Mesendoderm (in vitro differentiated cells): Measurements from ENCODE around the gene PRR23C. TPM values are rescaled to one million over a fixed set of nuclear protein-coding genes. Genes with fewer than 3 reads are reported as not detected.

ENCODE experiments used
- DNase-seq: peaks from one replicate; pipeline ENCODE4 v3.0.0; 2013
- H2AK5ac ChIP-seq: 2 replicates; pipeline ENCODE4 v1.6.1; 2013; ENCODE audit warnings: low read length, inconsistent platforms
- H2BK120ac ChIP-seq: 2 replicates; pipeline ENCODE4 v1.6.1; 2013; ENCODE audit warnings: low read depth, mild to moderate bottlenecking, low read length, moderate library complexity, mixed read lengths
- H2BK15ac ChIP-seq: replicated peaks from 2 replicates; pipeline ENCODE4 v1.6.1; 2013; ENCODE audit warnings: low read depth, mild to moderate bottlenecking, moderate library complexity
- H2BK5ac ChIP-seq: 2 replicates; pipeline ENCODE4 v1.6.1; 2013; ENCODE audit warnings: low read length, inconsistent platforms
- H3K18ac ChIP-seq: 2 replicates; pipeline ENCODE4 v1.6.1; 2013; ENCODE audit warnings: mild to moderate bottlenecking, low read length, mixed read lengths
- H3K23ac ChIP-seq: one replicate; pipeline ENCODE4 v1.6.1; 2013; ENCODE audit warnings: low read length
- H3K27ac ChIP-seq: 2 replicates; pipeline ENCODE4 v1.5.1; 2013; ENCODE audit warnings: low read depth, mild to moderate bottlenecking, inconsistent platforms, low read length, moderate library complexity
- H3K27me3 ChIP-seq: 2 replicates; pipeline ENCODE4 v1.6.1; 2013; ENCODE audit warnings: low read length, control low read depth, mild to moderate bottlenecking, inconsistent platforms; ENCODE audit not compliant: insufficient read depth, poor library complexity
- H3K36me3 ChIP-seq: 2 replicates; pipeline ENCODE4 v1.6.1; 2013; ENCODE audit warnings: low read length, inconsistent platforms; ENCODE audit not compliant: control insufficient read depth, insufficient read depth
- H3K4ac ChIP-seq: one replicate; pipeline ENCODE4 v1.6.1; 2013; ENCODE audit warnings: low read depth, mild to moderate bottlenecking, low read length, moderate library complexity
- H3K4me1 ChIP-seq: 2 replicates; pipeline ENCODE4 v1.6.1; 2013; ENCODE audit warnings: low read depth, low read length, inconsistent platforms; ENCODE audit not compliant: control insufficient read depth
- H3K4me2 ChIP-seq: 2 replicates; pipeline ENCODE4 v1.6.1; 2013; ENCODE audit warnings: low read length
- H3K4me3 ChIP-seq: 2 replicates; pipeline ENCODE4 v1.5.1; 2013; ENCODE audit warnings: mild to moderate bottlenecking, low read length
- H3K56ac ChIP-seq: one replicate; pipeline ENCODE4 v1.6.1; 2013; ENCODE audit warnings: low read length
- H3K79me1 ChIP-seq: 2 replicates; pipeline ENCODE4 v1.6.1; 2013; ENCODE audit warnings: low read length, inconsistent platforms
- H3K79me2 ChIP-seq: 2 replicates; pipeline ENCODE4 v1.6.1; 2013; ENCODE audit warnings: mild to moderate bottlenecking, low read length; ENCODE audit not compliant: control insufficient read depth, insufficient read depth
- H3K9ac ChIP-seq: 2 replicates; pipeline ENCODE4 v1.6.1; 2013; ENCODE audit warnings: low read length, inconsistent platforms
- H4K5ac ChIP-seq: one replicate; pipeline ENCODE4 v1.6.1; 2013; ENCODE audit warnings: low read length
- H4K8ac ChIP-seq: one replicate; pipeline ENCODE4 v1.6.1; 2013; ENCODE audit warnings: low read depth, mild to moderate bottlenecking, control low read depth, low read length, moderate library complexity
- WGBS: extraction: QIAGEN DNeasy Blood & Tissue Kit; methylation state at CpG from one replicate; pipeline ENCODE4 v1.1.7; 2013; ENCODE audit warnings: low lambda C conversion rate, missing lambda C conversion rate; ENCODE audit not compliant: insufficient coverage; ENCODE audit errors: extremely low coverage; 5-methylcytosine and 5-hydroxymethylcytosine counted together
- polyA plus RNA-seq, 2 experiments: library from polyadenylated mRNA; stranded (reverse); fragments of 200-250 nt; gene quantifications; one replicate each; pipeline ENCODE4 v1.2.3, GENCODE V29; 2013

Gene PRR23C
- not detected for polyA plus RNA-seq (2013, experiment 1 of 2)
- polyA plus RNA-seq (2013, experiment 2 of 2) = not detected

DNA sequence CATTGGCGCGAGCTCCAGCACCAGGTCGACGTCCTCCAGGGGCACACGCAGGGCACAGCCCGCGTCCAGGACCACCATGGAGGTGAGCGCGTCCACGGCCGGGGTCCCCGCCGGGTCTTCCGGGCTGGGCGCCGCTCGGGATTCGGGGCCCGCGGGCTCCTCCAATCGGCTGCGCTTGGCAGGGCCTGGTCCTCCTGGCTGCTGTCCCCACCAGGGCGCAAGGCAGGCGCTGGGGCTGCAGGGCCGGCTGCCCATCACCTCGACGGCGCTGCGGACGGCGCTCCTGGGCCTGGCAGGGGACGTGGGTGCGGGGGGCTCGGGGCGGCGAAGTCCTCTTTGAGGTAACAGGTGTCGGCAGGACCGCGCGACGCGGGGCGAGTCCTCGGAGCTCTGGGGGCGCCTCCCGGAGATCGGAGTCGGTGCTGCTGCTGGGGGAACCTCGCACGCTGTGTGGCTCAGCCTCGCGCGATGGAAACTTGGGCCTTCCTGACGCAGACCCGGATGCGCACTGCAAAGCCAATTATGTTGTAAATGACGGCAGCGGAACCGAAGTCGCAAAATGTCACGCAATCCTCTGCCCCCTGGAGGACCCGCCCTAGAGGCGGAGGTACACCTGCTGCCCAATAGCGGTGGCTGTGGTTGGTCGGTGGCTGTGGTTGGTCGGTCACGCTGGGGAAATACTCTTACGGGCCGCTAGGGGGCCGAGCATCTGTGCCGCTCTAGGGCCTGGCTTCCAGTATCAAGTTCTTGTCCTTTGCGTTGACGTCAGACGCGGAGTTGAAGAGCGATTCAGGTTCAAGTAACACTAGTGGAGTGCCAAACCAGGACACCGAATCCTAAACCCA is at the start of gene PRR23C:
TSS of gene PRR23C (minus strand) at position 527 of the 845 bp plus-strand sequence. CDS start at position 255, 272 bp downstream.
- no CpG with 5 or more reads among the region's 77 CpGs for WGBS
- H3K4me1 ChIP-seq = no peaks in the 10 kb centered on the region
- no peak within 1 kb of the TSS for H3K4me3 ChIP-seq

DNA sequence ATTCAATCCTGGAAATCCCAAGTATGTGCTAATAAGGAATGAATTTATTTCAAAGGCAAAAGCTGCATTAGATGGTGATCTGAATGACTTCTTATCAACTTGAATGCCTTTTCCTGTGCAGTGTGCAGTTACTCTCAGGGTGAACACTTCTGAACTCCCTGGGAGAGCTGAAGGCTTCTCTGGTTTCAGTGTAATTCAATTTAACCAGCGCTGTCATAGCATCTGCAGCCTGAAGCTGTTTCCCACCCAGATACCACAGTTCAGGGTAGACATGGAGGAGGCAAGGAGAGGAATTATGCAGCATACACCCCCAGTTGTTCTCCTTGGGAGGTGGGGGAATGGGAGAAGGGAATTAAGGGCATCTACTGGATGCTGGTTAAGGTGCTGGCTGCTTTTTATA is 49.1 kb upstream of the PRR23C start:
- Histone ChIP-seq H3K18ac (no peak overlapping the region), H3K79me1 (no peaks in the 10 kb centered on the region), H2BK15ac (no peak overlapping the region), H3K4ac (no peak overlapping the region), H4K8ac (no peak overlapping the region), H3K36me3 (no peaks in the 10 kb centered on the region), H2BK120ac (no peak overlapping the region), H3K9ac (no peak overlapping the region), H4K5ac (no peak overlapping the region), H3K4me1 (no peaks in the 10 kb centered on the region), H3K4me2 (no peak overlapping the region), H2AK5ac (no peak overlapping the region), H3K27me3 (no peaks in the 10 kb centered on the region), H3K27ac (no peak overlapping the region), H3K23ac (no peak overlapping the region), H3K4me3 (no peak overlapping the region), H2BK5ac (no peak overlapping the region), H3K56ac (no peak overlapping the region), H3K79me2 (no peaks in the 10 kb centered on the region)
- no peak for DNase-seq
- no CpG with 5 or more reads among the region's 1 CpG for WGBS

More for the DNA sequence above, at the start of gene PRR23C:
- no peak within 1 kb of the TSS for H3K23ac ChIP-seq
- no peaks in the 10 kb centered on the region for H3K79me2 ChIP-seq
- no peak within 1 kb of the TSS for H3K9ac ChIP-seq
- H4K8ac ChIP-seq = no peak within 1 kb of the TSS
- H3K27ac ChIP-seq = no peak within 1 kb of the TSS
- no peaks in the 10 kb centered on the region for H3K79me1 ChIP-seq
- no peak within 1 kb of the TSS for H2BK120ac ChIP-seq
- DNase-seq = no peak
- no peaks in the 10 kb centered on the region for H3K36me3 ChIP-seq
- H3K4me2 ChIP-seq = no peak within 1 kb of the TSS
- H2AK5ac ChIP-seq = no peak within 1 kb of the TSS
- no peak within 1 kb of the TSS for H2BK15ac ChIP-seq
- H2BK5ac ChIP-seq = no peak within 1 kb of the TSS
- no peak within 1 kb of the TSS for H3K56ac ChIP-seq
- no peak within 1 kb of the TSS for H3K18ac ChIP-seq
- H4K5ac ChIP-seq = no peak within 1 kb of the TSS
- H3K4ac ChIP-seq = no peak within 1 kb of the TSS
- H3K27me3 ChIP-seq = no peaks in the 10 kb centered on the region

GRCh38 chr3:139088462-139089324 is 44.0 kb upstream of the PRR23C start:
- no peak overlapping the region for H3K18ac ChIP-seq
- H2BK15ac ChIP-seq = no peak overlapping the region
- no peak overlapping the region for H3K27ac ChIP-seq
- no peaks in the 10 kb centered on the region for H3K79me1 ChIP-seq
- H3K4ac ChIP-seq = no peak overlapping the region
- H4K5ac ChIP-seq = no peak overlapping the region
- no peak overlapping the region for H2AK5ac ChIP-seq
- no peak overlapping the region for H2BK120ac ChIP-seq
- H3K4me2 ChIP-seq = no peak overlapping the region
- no peak overlapping the region for H4K8ac ChIP-seq
- H3K4me1 ChIP-seq = no peaks in the 10 kb centered on the region
- no peak overlapping the region for H3K23ac ChIP-seq
- no peak overlapping the region for H3K9ac ChIP-seq
- no peak overlapping the region for H2BK5ac ChIP-seq
- no peak overlapping the region for H3K56ac ChIP-seq
- H3K4me3 ChIP-seq = no peak overlapping the region
- H3K27me3 ChIP-seq = no peaks in the 10 kb centered on the region
- H3K36me3 ChIP-seq = no peaks in the 10 kb centered on the region
- no peak for DNase-seq
- WGBS = no CpG with 5 or more reads among the region's 8 CpGs
- no peaks in the 10 kb centered on the region for H3K79me2 ChIP-seq

DNA sequence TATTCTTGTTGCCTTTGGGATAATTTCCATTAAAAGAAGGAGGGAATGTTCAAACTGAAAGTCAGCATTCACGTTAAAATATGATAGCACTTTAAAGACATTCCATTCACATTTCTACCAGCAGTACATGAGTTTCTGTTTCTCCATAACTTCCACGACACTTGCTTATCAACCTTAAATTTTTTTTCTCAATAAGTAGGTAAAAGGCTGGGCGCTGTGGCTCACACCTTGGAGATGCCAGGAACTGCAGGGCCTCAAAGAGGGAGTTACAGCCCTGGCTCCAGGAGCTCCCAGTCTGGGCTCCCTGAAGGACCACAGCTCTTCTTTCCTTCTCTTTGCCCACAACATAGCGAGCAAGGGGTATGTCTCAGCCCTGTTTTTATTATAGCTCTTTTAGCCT is 42.9 kb upstream of the PRR23C start:
- Histone ChIP-seq H3K4me3 (no peak overlapping the region), H2BK120ac (no peak overlapping the region), H3K4me1 (no peaks in the 10 kb centered on the region), H2BK15ac (no peak overlapping the region), H3K36me3 (no peaks in the 10 kb centered on the region), H3K79me1 (no peaks in the 10 kb centered on the region), H3K27ac (no peak overlapping the region), H3K56ac (no peak overlapping the region), H3K18ac (no peak overlapping the region), H4K8ac (no peak overlapping the region), H3K79me2 (no peaks in the 10 kb centered on the region), H4K5ac (no peak overlapping the region), H3K9ac (no peak overlapping the region), H3K23ac (no peak overlapping the region), H2AK5ac (no peak overlapping the region), H3K4ac (no peak overlapping the region), H3K4me2 (no peak overlapping the region), H2BK5ac (no peak overlapping the region), H3K27me3 (no peaks in the 10 kb centered on the region)
- DNase-seq = no peak
- no CpG with 5 or more reads among the region's 4 CpGs for WGBS

- H3K4me1 ChIP-seq = no peaks in the 10 kb centered on the region
- no peak overlapping the region for H4K8ac ChIP-seq
- H3K18ac ChIP-seq = no peak overlapping the region
- no peak overlapping the region for H2BK120ac ChIP-seq
- no peak for DNase-seq
- no peaks in the 10 kb centered on the region for H3K79me2 ChIP-seq
- no peak overlapping the region for H3K23ac ChIP-seq
- H3K27ac ChIP-seq = no peak overlapping the region
- no peaks in the 10 kb centered on the region for H3K27me3 ChIP-seq
- no peak overlapping the region for H3K4me2 ChIP-seq
- no peaks in the 10 kb centered on the region for H3K79me1 ChIP-seq
- H2AK5ac ChIP-seq = no peak overlapping the region
- H3K56ac ChIP-seq = no peak overlapping the region
- H2BK5ac ChIP-seq = no peak overlapping the region
- no peak overlapping the region for H4K5ac ChIP-seq
- no peaks in the 10 kb centered on the region for H3K36me3 ChIP-seq
- H3K4ac ChIP-seq = no peak overlapping the region
- no peak overlapping the region for H3K9ac ChIP-seq
- no peak overlapping the region for H3K4me3 ChIP-seq
- no peak overlapping the region for H2BK15ac ChIP-seq
These were observed 39.5 kb upstream of the PRR23C start for GRCh38 chr3:139084176-139084575.
